WERI-Rb-1 (cell line): Measurements from ENCODE around the gene CCDC91.
"Not testable (repeated sequence)": the region's sequence is repeated elsewhere in the genome, so short reads cannot be mapped to it uniquely, and the experiment has no call there.

Experiments
- DNase-seq: peaks from one replicate; pipeline ENCODE4 v3.0.0-alpha.2; 2020
- H3K27ac ChIP-seq: fragments of 250-450 bp; sonication (Bioruptor Pico); 2 replicates; pipeline ENCODE4 v1.5.1; 2020; ENCODE audit warnings: mild to moderate bottlenecking, moderate library complexity
- H3K27me3 ChIP-seq: fragments of 250-450 bp; sonication (Bioruptor Pico); 2 replicates; pipeline ENCODE4 v1.5.1; 2021; ENCODE audit warnings: mild to moderate bottlenecking, low read depth, moderate library complexity; ENCODE audit not compliant: insufficient read depth, severe bottlenecking
- H3K36me3 ChIP-seq: fragments of 250-450 bp; sonication (Bioruptor Pico); 2 replicates; pipeline ENCODE4 v1.5.1; 2020; ENCODE audit warnings: mild to moderate bottlenecking, moderate library complexity
- H3K4me3 ChIP-seq: 2 replicates; pipeline ENCODE4 v1.5.1; 2011; ENCODE audit warnings: low read depth, mild to moderate bottlenecking, control low read depth, low read length
- H3K9me3 ChIP-seq: fragments of 250-450 bp; sonication (Bioruptor Pico); 2 replicates; pipeline ENCODE4 v1.5.1; 2021; ENCODE audit warnings: mild to moderate bottlenecking, moderate library complexity; ENCODE audit not compliant: severe bottlenecking
- CTCF ChIP-seq: IDR thresholded peaks from 2 replicates; pipeline ENCODE4 v1.5.1; 2011; ENCODE audit warnings: low read depth, mild to moderate bottlenecking, control low read depth, inconsistent platforms, low read length

Gene CCDC91

GRCh38 chr12:28265435-28266042, 75.3 kb downstream of the CCDC91 start:
- Histone ChIP-seq H3K36me3 (no peaks in the 10 kb centered on the region; the same call in 1 of the 2 replicates), H3K9me3 (no peaks in the 10 kb centered on the region), H3K4me3 (no peak overlapping the region), H3K27ac (no peak overlapping the region), H3K27me3 (no peaks in the 10 kb centered on the region)
- no peak for DNase-seq
- no peak for TF ChIP-seq CTCF

- not testable (repeated sequence) for H3K9me3 ChIP-seq, H3K36me3 ChIP-seq, H3K27ac ChIP-seq, H3K4me3 ChIP-seq, DNase-seq, H3K27me3 ChIP-seq
These were observed 77.8 kb downstream of the CCDC91 start for GRCh38 chr12:28267920-28268607.

GRCh38 chr12:28268608-28269229, 78.5 kb downstream of the CCDC91 start:
- no peak for DNase-seq

GRCh38 chr12:28269851-28270250, 79.6 kb downstream of the CCDC91 start:
- Histone ChIP-seq H3K27ac (no peak overlapping the region), H3K36me3 (no peaks in the 10 kb centered on the region), H3K27me3 (no peaks in the 10 kb centered on the region), H3K4me3 (no peak overlapping the region), H3K9me3 (no peaks in the 10 kb centered on the region)
- DNase-seq, result no peak
- no peak for TF ChIP-seq CTCF

More at GRCh38 chr12:28268608-28269229, 78.5 kb downstream of the CCDC91 start:
- H3K36me3 ChIP-seq, result no peaks in the 10 kb centered on the region
- no peak overlapping the region for H3K4me3 ChIP-seq
- no peaks in the 10 kb centered on the region for H3K9me3 ChIP-seq
- no peak for TF ChIP-seq CTCF
- no peaks in the 10 kb centered on the region for H3K27me3 ChIP-seq
- no peak overlapping the region for H3K27ac ChIP-seq

GRCh38 chr12:28278499-28278898, 88.2 kb downstream of the CCDC91 start:
- H3K27ac ChIP-seq, result no peak overlapping the region
- H3K36me3 ChIP-seq, result no peaks in the 10 kb centered on the region
- no peak for DNase-seq
- no peak for TF ChIP-seq CTCF
- H3K4me3 ChIP-seq, result no peak overlapping the region
- no peaks in the 10 kb centered on the region for H3K27me3 ChIP-seq
- H3K9me3 ChIP-seq, result no peaks in the 10 kb centered on the region

- no peak overlapping the region for H3K4me3 ChIP-seq
- DNase-seq, result no peak
- TF ChIP-seq CTCF, result no peak
- H3K27ac ChIP-seq, result no peak overlapping the region
- H3K27me3 ChIP-seq, result no peaks in the 10 kb centered on the region
- no peaks in the 10 kb centered on the region for H3K36me3 ChIP-seq
- no peaks in the 10 kb centered on the region for H3K9me3 ChIP-seq
These were observed 88.7 kb downstream of the CCDC91 start for GRCh38 chr12:28278960-28279359.
